ENCODE results near the gene PDZRN3.

Gene PDZRN3

GRCh38 chr3:73427048-73427706, 197.6 kb downstream of the PDZRN3 start:
- DNase-seq, result no peak

- no peak for DNase-seq
These were observed 198.1 kb downstream of the PDZRN3 start for GRCh38 chr3:73426606-73427005.

GRCh38 chr3:73423116-73423515, 201.6 kb downstream of the PDZRN3 start:
- no peak for DNase-seq

GRCh38 chr3:73422571-73422970, 202.2 kb downstream of the PDZRN3 start:
- DNase-seq, result no peak

- no peak for DNase-seq
These were observed 204.8 kb downstream of the PDZRN3 start for GRCh38 chr3:73419942-73420341.

GRCh38 chr3:73419179-73419803, 205.4 kb downstream of the PDZRN3 start:
- no peak for DNase-seq

GRCh38 chr3:73418681-73419080, 206.1 kb downstream of the PDZRN3 start:
- DNase-seq, result no peak

GRCh38 chr3:73415118-73415517, 209.6 kb downstream of the PDZRN3 start:
- DNase-seq, result no peak

GRCh38 chr3:73413619-73414018, 211.1 kb downstream of the PDZRN3 start:
- DNase-seq, result no peak

GRCh38 chr3:73411993-73412392, 212.7 kb downstream of the PDZRN3 start:
- DNase-seq, result no peak

- no peak for DNase-seq
These were observed 213.2 kb downstream of the PDZRN3 start for GRCh38 chr3:73411545-73411944.

- DNase-seq, result no peak
These were observed 215.5 kb downstream of the PDZRN3 start for GRCh38 chr3:73409138-73409763.

GRCh38 chr3:73408634-73409033, 216.1 kb downstream of the PDZRN3 start:
- DNase-seq, result no peak

- no peak for DNase-seq
These were observed 217.2 kb downstream of the PDZRN3 start for GRCh38 chr3:73407577-73407976.

- no peak for DNase-seq
These were observed 218.9 kb downstream of the PDZRN3 start for GRCh38 chr3:73405853-73406252.

GRCh38 chr3:73405000-73405399, 219.7 kb downstream of the PDZRN3 start:
- DNase-seq, result no peak

GRCh38 chr3:73404435-73404834, 220.3 kb downstream of the PDZRN3 start:
- no peak for DNase-seq

GRCh38 chr3:73403444-73403843, 221.3 kb downstream of the PDZRN3 start:
- no peak for DNase-seq

GRCh38 chr3:73401616-73402279, 223.0 kb downstream of the PDZRN3 start:
- DNase-seq, result no peak

- no peak for DNase-seq
These were observed 223.7 kb downstream of the PDZRN3 start for GRCh38 chr3:73401059-73401458.

- no peak for DNase-seq
These were observed 225.0 kb downstream of the PDZRN3 start for GRCh38 chr3:73399666-73400253.

- DNase-seq, result no peak
These were observed 225.6 kb downstream of the PDZRN3 start for GRCh38 chr3:73399106-73399505.

Measured in hypothalamus (tissue), 51 donors.